ENCODE results near the gene OR4F15.
"Not testable (repeated sequence)": the region's sequence is repeated elsewhere in the genome, so short reads cannot be mapped to it uniquely, and the experiment has no call there.

OR4F15 gene

GRCh38 chr15:101811902-101812301 lies at the start of gene OR4F15:
TSS of gene OR4F15 (plus strand) at chr15:101812202. CDS start at chr15:101818187, 5,985 bp downstream.
- no peak for DNase-seq (ENCODE audit: low spot score)

GRCh38 chr15:101764669-101765339 lies 47.2 kb upstream of the OR4F15 start:
- not testable (repeated sequence) for DNase-seq (ENCODE audit: low spot score)

- not testable (repeated sequence) for DNase-seq (ENCODE audit: low spot score)
Observed at GRCh38 chr15:101765340-101765671, 46.7 kb upstream of the OR4F15 start.

GRCh38 chr15:101765772-101766456 lies 46.1 kb upstream of the OR4F15 start:
- no peak for DNase-seq (ENCODE audit: low spot score)

- not testable (repeated sequence) for DNase-seq (ENCODE audit: low spot score)
Observed at GRCh38 chr15:101767083-101767640, 44.8 kb upstream of the OR4F15 start.

- no peak for DNase-seq (ENCODE audit: low spot score)
Observed at GRCh38 chr15:101772921-101773320, 39.1 kb upstream of the OR4F15 start.

GRCh38 chr15:101773496-101774100 lies 38.4 kb upstream of the OR4F15 start:
- no peak for DNase-seq (ENCODE audit: low spot score)

GRCh38 chr15:101775136-101775535 lies 36.9 kb upstream of the OR4F15 start:
- DNase-seq (ENCODE audit: low spot score) = no peak

- DNase-seq (ENCODE audit: low spot score) = not testable (repeated sequence)
Observed at GRCh38 chr15:101778576-101778975, 33.4 kb upstream of the OR4F15 start.

- DNase-seq (ENCODE audit: low spot score) = not testable (repeated sequence)
Observed at GRCh38 chr15:101780225-101780624, 31.8 kb upstream of the OR4F15 start.

GRCh38 chr15:101781928-101782327 lies 30.1 kb upstream of the OR4F15 start:
- no peak for DNase-seq (ENCODE audit: low spot score)

- DNase-seq (ENCODE audit: low spot score) = no peak
Observed at GRCh38 chr15:101784644-101785043, 27.4 kb upstream of the OR4F15 start.

GRCh38 chr15:101786422-101786821 lies 25.6 kb upstream of the OR4F15 start:
- DNase-seq (ENCODE audit: low spot score) = not testable (repeated sequence)

- not testable (repeated sequence) for DNase-seq (ENCODE audit: low spot score)
Observed at GRCh38 chr15:101788001-101788400, 24.0 kb upstream of the OR4F15 start.

- not testable (repeated sequence) for DNase-seq (ENCODE audit: low spot score)
Observed at GRCh38 chr15:101788503-101789269, 23.3 kb upstream of the OR4F15 start.

- DNase-seq (ENCODE audit: low spot score) = not testable (repeated sequence)
Observed at GRCh38 chr15:101790748-101791147, 21.3 kb upstream of the OR4F15 start.

- DNase-seq (ENCODE audit: low spot score) = not testable (repeated sequence)
Observed at GRCh38 chr15:101793981-101794380, 18.0 kb upstream of the OR4F15 start.

GRCh38 chr15:101795455-101795854 lies 16.5 kb upstream of the OR4F15 start:
- DNase-seq (ENCODE audit: low spot score) = no peak

GRCh38 chr15:101799665-101800064 lies 12.3 kb upstream of the OR4F15 start:
- DNase-seq (ENCODE audit: low spot score) = no peak

GRCh38 chr15:101801048-101801447 lies 11.0 kb upstream of the OR4F15 start:
- DNase-seq (ENCODE audit: low spot score) = no peak

GRCh38 chr15:101803209-101803608 lies 8.8 kb upstream of the OR4F15 start, which contains the start of gene OR4F6:
TSS of gene OR4F6 (plus strand) at chr15:101803509. CDS start at chr15:101805720, 2,211 bp downstream.
- no peak for DNase-seq (ENCODE audit: low spot score)

GRCh38 chr15:101803676-101804075 lies 8.3 kb upstream of the OR4F15 start:
- DNase-seq (ENCODE audit: low spot score) = no peak
